ENCODE measurements around the gene ESPN.

GRCh38 chr1:6418668-6419396 is 5.7 kb upstream of the ESPN start:
- TF ChIP-seq TAF1 (IDR thresholded peaks at IDR 0.05; ENCODE audit: borderline replicate concordance, low read depth, low read length) (no peak), CREB1 (IDR thresholded peaks at IDR 0.05; ENCODE audit: low read depth) (no peak), CTCF (IDR thresholded peaks at IDR 0.05 in 2 of 3, conservative IDR thresholded peaks at IDR 0.05 in 1 of 3; ENCODE audit: control insufficient read depth in 2 of 3, extremely low read depth in 1 of 3, insufficient read depth in 1 of 3, low read depth in 3 of 3, low read length in 3 of 3) (no peak), STAT1 (conservative IDR thresholded peaks at IDR 0.05) (no peak), PML (IDR thresholded peaks at IDR 0.05; ENCODE audit: low read length) (no peak), RAD21 (IDR thresholded peaks at IDR 0.05; ENCODE audit: insufficient read depth, low read depth, low read length) (no peak)

All from GM12878 (cell line).